ENCODE results near the gene ZDHHC12.
A peak's percentile ranks its signal among the peaks of the same experiment; 100 is the strongest.
"Not testable (repeated sequence)": the region's sequence is repeated elsewhere in the genome, so short reads cannot be mapped to it uniquely, and the experiment has no call there.

Gene ZDHHC12

DNA sequence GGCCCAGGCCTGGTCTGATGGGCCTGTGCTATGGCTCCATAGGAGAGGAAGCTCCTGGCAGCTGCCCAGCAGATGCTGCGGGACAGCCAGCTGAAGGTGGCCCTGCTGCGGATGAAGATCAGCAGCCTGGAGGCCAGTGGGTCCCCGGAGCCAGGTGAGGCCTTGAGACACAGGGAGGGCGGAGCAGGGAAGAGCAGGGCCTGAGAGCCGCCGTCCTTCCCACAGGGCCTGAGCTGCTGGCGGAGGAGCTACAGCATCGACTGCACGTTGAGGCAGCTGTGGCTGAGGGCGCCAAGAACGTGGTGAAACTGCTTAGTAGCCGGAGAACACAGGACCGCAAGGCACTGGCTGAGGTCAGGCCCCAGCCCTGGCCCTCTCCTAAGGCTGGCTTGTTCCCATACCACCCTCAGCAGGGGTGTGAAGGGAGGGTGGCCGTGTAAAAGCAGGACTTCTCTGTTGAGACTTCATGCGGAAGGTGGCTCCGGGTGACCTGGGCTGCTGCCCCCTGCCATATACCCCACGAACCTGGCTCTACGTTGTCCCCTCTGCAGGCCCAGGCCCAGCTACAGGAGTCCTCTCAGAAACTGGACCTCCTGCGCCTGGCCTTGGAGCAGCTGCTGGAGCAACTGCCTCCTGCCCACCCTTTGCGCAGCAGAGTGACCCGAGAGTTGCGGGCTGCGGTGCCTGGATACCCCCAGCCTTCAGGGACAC lies 17.1 kb downstream of the ZDHHC12 start:
- DNase-seq, result no peak

DNA sequence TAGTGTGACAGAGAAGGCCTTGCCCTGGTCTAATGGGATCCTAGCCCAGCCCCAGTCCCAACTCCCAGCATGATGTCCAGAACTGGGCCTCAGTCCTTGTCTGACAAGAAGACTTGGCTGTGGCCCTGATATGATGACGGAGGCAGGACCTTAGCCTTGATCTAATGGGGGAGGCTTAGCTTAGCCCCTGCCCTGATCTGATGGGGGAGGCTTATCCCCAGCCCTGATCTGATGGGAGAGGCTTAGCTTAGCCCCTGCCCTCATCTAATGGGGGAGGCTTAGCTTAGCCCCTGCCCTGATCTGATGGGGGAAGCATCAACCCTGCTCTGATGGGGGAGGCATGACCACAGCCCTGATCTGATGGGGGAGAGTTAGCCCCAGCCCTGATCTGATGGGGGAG lies 17.9 kb downstream of the ZDHHC12 start:
- no peak for DNase-seq

DNA sequence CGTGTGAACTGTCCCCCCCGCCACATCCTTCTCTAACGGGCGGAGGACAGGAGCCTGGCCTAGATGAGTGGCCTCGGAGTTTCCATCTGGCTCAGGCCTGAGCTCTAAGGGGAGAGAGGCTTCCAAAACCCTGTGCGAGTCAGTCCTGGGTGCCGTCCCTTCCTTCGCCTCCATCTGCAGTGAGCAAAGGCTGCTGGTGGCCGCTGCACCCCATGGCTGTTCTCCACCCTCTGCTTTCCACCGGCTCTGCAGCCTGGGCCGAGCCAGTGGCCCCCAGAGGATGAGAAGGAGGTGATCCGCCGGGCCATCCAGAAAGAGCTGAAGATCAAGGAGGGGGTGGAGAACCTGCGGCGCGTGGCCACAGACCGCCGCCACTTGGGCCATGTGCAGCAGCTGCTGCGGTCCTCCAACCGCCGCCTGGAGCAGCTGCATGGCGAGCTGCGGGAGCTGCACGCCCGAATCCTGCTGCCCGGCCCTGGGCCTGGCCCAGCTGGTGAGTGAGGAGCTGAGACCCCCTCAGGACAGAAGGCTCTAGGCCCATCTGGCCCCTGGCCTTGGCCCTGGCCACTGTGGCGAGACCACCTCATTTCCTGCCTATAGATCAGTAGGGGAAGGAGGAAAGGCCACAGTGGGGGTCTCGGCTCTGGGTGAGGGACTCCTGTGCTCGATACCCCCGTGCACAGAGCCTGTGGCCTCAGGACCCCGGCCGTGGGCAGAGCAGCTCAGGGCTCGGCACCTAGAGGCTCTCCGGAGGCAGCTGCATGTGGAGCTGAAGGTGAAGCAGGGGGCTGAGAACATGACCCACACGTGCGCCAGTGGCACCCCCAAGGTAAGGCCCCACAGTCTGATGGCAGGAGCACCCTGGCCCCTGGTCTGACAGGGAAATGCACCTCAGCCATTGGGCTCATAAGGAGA lies 18.6 kb downstream of the ZDHHC12 start:
- no peak for DNase-seq

DNA sequence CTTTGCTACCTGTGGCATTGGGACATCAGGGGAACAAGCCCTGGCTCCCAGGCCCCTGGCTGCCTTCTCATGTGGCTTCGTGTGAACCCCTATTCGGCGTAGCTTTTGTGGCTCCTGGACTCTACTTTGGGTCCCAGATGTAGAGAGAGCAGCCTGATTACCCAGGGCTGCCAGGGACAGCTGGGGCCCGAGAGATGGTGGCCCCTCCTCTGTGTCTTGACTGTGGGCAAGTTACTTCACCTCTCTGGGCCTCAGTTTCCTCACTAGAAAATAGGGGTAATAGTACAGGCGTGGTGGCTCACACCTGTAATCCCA lies 19.6 kb downstream of the ZDHHC12 start:
- no peak for DNase-seq

DNA sequence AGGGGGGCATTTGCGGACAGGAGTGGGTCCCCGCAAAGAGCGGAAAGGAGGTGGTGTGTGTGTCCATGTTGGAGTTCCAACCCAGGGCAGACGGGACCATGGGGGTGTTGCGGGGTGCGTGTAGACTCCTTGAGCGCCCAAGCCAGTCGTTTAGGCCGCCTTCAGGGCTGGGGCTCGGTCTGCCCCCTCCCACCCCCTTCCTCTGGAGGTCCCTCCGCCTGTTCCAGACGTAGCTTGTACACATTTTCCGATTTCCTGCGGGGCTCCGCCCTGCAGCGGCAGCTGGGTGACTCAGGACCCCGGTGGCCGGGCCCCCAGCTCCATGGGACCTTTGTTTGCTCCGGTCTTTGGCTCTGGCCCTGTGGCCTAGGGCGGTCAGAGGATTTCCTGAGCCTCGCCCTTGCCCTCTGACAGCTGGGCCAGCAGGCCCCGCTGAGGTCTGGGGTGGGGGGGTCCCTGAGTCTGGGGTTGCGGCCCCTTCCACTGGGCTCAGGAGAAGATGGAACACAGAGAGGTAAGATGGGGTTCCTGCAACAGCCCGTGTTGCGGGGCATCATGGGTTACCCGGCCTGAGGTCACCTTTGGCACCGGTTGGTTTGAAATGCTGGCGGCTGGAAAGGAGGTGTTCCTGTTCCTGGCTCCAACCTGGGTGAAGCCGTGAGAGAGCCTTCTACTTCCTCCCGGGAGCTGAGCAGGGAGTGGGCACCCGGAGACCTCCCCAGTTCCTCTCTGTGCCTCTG lies 20.1 kb downstream of the ZDHHC12 start:
- no peak for DNase-seq

DNA sequence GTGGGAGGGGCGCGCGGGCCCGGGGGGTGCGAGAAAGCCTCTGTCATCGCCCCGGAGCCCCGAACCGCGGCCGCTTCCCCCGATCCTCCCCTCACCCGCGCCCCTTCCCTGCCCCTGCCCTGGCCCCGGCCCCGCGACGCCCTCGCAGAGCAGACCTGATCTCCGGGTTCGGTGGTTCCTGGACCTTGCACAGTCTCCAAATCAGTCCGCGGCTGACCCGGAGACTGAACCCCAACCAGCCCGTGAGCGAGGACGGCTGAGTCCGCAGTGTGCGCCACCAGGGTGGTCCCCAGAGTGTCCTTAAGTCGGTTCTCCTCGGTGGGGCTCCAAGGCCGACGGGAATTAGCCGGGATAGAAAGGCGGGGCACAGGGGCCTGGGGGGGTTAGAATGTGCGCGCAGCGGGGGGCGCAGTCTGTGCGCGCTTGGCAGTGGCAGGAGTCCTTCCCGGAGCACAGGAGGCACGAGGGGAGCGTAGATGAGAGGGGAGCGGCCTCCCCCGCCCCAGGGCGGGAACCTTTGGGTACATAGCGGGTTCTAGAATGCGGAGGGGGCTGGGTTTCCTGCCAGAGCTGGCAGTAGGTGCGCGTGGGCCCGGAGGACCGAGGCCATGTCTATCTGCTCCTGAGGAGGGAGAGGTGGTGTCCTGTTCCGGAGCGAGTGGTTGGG lies 20.8 kb downstream of the ZDHHC12 start:
- peak; percentile 30 to 59 for DNase-seq

DNA sequence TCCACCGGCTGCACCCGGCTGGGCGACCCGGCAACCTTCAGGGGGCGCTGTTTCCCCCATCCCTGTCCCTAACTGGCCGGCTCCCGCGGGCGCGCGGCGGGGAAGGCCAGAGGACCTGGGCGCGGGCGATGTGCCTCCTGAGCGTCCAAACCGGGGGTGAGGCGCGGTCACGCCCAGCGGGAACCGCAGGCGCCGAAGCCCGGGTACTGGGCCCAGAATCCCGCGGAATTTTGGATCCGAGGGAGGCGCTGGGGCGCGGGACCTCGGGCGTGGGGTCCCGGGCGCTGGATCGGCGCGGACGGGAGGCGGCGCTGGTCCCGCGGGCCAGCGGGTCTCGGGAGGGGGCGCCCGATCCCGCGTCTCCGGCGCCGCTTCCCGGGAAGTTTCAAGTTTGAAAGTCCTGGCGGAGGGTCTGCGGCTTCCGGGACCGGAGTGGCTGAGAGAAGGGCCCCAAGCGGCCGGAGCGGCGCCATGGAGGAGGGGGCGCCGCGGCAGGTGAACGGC lies 21.4 kb downstream of the ZDHHC12 start, which contains the start of gene PKN3:
TSS of gene PKN3 (plus strand) at position 59 of the 504 bp plus-strand sequence. CDS start at position 472, 413 bp downstream.
- peak; percentile 77 to 89 for DNase-seq

DNA sequence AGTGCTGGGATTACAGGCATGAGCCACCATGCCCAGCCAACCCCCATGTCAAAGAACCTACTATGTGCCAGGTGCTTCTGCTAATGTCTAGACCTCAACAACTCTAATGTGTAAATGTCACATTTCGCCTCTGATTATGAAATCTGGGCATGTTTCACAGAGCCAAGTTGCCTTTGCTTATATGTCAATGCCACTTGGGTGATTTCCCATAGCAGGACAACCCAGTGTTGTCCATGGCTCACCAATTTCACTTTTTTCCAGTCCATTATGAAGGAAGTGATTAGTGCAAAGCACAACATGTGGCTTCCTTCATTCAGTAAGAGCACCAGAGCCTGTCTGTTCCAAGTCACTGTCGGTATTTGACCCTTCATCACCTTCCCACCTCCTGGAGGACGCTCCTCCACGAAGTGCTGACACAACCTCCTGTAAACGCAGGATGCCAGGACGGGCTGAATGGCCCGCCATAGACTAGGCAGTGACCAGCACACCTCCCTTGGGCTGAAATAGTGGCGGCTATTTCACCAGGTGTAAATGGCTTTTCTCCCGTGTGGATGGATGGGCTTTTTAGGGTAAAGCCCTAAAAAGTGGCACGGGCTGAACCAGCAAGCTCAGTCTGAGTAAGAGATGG lies 22.6 kb downstream of the ZDHHC12 start:
- no peak for DNase-seq

DNA sequence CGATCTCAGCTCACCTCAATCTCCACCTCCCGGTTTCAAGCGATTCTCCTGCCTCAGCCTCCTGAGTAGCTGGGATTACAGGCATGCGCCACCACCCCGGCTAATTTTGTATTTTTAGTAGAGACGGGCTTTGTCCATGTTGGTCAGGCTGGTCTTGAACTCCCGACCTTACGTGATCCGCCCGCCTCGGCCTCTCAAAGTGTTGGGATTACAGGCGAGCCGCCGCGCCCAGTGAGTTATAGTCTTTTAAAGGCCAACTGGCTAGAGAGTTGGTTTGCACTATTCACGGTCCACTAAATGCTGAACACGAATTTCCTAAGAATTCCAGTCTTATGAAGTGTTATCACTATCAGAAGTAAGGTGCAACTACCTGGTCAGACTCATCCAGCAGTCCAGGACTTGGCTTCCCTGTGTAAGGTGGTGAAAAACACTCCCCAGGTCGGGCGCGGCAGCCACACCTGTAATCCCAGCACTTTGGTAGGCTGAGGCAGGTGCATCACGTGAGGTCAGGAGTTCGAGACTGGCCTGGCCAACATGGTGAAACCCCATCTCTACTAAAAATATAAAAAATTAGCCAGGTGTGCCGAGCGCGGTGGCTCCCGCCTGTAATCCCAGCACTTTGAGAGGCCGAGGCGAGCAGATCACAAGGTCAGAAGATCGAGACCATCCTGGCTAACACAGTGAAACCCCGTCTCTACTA lies 24.7 kb downstream of the ZDHHC12 start:
- DNase-seq, result not testable (repeated sequence)

DNA sequence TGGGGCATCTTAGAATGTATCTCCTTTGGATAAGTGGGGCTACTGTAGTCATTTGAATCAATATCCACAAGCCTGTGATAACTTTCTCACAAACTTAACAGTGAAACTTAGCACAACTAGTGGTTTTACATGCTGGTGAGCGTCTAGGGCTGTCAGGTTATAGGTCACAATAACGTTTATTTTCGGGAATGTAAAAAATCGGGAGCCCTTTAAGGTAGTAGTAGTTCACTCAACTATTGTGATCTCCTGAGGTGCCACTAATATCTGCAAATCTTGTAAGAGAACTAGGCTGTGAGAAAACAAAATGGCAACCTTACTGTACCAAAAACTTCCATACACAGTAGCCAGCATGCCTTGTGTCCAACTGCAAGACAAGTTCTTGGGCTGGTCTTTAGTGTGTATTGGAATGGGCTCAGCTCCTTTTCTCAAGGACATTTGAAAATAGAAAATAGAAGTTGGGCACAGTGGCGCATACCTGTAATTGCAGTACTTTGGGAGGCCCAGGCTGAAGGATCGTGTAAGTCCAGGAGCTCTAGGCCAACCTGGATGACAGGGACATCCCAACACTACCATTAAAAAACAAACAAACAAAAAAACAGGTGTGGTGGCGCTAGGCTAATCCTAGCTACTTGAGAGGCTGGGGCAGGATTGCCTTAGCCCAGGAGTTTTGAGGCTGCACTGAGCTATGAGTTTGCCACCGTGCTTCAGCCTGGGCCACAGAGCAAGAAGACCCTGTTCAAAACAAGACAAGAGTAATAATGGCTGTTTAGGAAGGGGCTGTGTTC lies 26.8 kb downstream of the ZDHHC12 start:
- no peak for DNase-seq

DNA sequence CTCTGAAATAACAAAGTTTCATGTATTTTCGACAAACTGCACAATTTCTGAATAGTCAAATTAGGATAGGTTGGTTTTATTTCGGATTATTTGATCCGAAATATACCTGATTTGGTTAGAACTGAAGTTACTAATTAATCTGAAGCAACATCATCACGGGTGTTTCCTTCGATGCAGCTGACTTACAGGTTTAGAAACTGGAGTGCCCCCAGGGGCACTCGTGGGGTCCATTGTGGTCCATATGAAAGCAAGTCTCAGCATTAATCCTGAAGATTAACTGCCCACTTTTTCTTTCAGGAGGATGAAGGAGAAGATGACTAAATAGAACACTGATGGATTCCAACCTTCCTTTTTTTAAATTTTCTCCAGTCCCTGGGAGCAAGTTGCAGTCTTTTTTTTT lies 29.6 kb downstream of the ZDHHC12 start:
- DNase-seq, result no peak

DNA sequence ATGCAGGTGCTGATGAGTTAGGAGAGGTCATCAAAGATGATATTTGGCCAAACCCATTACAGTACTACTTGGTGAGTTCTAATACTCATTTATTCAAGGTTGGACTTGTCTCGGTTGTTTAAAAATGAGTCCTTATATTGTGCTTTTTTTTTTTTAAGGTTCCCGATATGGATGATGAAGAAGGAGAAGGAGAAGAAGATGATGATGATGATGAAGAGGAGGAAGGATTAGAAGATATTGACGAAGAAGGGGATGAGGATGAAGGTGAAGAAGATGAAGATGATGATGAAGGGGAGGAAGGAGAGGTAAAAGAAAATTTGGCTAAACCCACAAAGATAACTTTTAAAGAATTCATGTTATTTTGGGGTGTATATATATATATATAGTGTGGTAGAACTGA lies 30.2 kb downstream of the ZDHHC12 start:
- DNase-seq, result not testable (repeated sequence)

DNA sequence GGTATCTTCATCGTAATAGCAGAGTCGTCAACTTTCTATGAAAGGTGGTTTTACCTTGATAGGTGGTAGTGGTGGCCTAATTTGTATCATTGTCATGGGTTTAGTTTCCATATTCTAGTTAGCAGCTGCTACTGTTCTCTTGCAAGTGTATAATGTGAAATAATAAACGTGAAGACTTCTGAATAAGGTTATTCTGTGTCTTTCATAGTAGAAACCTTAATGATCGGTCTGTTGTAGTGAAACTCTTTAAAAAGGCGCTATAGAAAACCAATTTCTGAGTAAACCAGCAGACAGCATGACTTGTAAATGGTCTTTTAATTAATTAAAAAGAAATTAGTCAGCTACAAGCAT lies 33.3 kb downstream of the ZDHHC12 start:
- no peak for DNase-seq

DNA sequence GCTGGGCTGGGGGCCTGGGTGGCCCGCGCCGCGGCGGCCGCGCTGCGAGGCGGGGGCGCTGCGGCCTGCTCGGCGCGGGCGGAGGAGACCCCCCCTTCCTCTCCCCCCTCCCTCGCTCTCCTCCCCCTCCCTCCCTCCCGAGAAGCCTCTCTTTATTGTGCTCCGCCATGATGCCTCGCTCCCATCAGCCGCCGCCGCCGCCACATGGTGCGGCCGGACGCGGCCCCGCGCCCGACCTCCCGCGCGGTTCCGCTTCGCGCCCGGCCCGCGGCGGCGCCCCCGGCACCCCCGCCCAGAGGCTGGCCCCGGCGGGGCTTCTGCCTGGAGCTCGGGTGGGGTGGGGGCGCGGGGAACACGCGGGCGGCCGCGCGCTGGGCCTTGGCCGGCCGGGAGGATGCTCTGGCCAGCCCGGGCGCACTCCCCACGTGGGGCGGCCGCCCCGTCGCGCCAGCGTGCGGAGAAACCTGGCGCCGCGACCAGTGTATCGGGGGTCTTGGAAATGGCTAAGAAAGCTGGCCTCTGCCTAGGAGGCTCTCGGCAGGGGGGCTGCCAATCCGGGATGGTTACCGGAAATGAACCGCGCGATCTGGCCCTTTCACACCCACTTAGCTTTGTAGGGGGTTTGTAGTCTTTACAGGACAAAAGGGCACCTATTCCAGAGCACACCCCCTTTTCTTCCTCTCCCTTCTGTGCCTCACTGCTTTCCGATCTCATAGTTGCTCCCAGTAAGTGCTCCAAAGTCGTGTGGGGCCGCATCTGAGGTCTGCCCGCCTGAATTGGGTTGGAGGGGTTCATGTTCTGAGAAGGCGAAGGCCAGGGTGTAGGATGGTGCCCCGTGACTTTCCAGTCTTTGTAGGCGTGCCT lies 33.9 kb downstream of the ZDHHC12 start:
- peak in 1 of 2 experiments; percentile 7 for DNase-seq

DNA sequence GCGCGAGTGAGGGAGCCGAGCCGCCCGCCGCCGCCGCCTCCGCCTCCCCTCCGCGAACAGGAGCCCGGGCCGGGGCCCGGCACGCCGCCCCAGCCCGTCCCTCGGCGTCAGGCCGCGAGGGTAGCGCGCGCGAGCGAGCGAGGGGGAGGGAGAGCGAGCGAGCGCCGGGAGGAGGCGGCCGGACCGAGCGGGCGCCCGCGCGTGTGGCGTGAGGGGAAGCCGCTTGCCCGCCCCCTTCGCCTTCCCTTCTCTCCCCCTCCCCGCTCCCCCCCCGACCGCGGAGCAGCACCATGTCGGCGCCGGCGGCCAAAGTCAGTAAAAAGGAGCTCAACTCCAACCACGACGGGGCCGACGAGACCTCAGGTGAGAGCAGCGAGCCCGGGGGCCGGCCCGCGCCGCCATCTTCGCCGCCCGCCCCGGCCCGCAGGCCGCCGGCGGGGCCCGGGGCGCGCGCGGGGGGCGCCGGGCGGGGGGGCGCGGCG lies 34.6 kb downstream of the ZDHHC12 start:
- no peak for DNase-seq

DNA sequence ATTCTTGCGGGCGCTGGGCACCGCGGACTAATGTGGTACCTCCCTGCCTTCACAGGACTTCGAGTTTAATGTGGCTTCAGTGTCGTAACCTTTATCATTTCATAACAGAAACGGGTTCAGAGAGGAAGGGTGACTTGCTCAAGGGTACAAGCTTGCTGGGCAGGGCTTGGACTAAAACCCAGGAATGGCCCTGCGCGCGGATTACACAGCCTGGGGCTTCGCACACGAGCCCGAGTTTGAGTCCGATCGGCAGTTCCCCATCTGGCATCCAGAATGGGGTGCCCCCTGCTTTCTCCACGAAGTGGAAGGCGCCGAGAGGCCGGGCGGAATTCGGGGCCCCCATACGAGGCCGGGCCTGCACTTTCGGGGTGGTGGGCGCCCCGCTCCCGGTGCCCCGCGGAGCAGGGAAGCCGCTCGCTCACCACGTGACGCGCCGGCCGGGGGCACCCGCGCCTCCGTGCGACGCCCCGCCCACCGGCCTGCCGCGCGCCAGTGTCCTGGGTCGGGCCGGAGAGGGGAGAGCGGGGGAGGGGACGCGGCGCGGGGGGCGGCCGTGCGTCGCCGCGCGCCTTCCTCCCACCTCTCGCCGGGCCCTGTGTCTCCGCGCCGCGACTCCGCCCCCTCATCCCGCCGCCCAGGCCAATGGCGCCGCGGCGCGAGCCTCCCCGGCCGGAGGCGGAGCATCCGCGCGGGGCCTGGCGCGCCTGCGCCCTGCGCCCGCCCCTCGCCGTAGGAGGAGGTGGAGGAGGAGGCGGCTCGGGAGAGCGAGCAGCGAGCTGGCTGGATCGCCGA lies 35.2 kb downstream of the ZDHHC12 start, which contains the start of gene SET:
TSS of gene SET (plus strand) at position 722 of the 792 bp plus-strand sequence. CDS start 361 bp downstream, outside the sequence.
- DNase-seq, result peak; percentile 77 to 87

DNA sequence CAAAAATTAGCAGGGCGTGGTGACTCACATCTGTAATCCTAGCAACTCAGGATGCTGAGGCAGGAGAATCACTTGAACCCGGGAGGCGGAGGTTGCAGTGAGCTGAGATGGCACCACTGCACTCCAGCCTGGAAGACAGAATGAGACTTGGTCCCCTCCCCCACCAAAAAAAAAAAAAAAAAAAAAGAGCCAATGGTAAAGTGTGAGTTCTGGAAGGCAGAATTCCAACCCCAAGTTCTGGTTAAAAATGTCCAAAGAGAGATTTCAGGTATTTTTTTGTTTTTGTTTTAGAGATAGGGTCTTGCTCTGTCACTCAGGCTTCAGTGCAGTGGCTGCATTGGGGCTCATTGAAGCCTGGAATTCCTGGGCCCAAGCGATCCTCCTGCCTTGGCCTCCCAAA lies 36.5 kb downstream of the ZDHHC12 start:
- no peak for DNase-seq

Data from Kasumi-1 (cell line).